Measurements from ENCODE around the gene CCDC188. TPM values are rescaled to one million over a fixed set of nuclear protein-coding genes. Genes with fewer than 3 reads are reported as not detected.

The CCDC188 gene
- total and polyA plus RNA-seq, 2 of the 8 experiments (the other 6 are each of a cell fraction or from before 2014, with no cell fraction given) = not detected

DNA sequence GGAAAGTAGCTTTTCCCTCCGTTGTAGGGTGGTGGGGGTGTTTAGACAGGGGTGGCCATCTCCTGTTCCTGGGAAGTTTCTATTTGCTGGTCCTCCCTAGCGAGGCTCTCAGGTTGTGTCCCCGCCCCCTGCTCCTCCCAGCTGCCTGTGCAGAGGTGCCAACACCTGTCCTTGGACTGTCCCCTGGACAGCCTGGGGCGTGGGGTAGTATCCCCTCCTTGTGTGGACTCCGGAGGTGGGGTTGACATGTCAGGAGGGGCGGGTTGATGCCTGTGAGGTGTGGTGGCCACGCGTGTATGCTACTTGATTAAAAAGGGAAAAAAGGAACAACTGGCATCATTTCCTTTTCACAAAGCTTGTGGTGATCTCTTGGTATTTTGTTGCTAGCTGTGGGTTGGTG, 49.2 kb downstream of the CCDC188 start (continued):
- TF ChIP-seq, protein P1, sequence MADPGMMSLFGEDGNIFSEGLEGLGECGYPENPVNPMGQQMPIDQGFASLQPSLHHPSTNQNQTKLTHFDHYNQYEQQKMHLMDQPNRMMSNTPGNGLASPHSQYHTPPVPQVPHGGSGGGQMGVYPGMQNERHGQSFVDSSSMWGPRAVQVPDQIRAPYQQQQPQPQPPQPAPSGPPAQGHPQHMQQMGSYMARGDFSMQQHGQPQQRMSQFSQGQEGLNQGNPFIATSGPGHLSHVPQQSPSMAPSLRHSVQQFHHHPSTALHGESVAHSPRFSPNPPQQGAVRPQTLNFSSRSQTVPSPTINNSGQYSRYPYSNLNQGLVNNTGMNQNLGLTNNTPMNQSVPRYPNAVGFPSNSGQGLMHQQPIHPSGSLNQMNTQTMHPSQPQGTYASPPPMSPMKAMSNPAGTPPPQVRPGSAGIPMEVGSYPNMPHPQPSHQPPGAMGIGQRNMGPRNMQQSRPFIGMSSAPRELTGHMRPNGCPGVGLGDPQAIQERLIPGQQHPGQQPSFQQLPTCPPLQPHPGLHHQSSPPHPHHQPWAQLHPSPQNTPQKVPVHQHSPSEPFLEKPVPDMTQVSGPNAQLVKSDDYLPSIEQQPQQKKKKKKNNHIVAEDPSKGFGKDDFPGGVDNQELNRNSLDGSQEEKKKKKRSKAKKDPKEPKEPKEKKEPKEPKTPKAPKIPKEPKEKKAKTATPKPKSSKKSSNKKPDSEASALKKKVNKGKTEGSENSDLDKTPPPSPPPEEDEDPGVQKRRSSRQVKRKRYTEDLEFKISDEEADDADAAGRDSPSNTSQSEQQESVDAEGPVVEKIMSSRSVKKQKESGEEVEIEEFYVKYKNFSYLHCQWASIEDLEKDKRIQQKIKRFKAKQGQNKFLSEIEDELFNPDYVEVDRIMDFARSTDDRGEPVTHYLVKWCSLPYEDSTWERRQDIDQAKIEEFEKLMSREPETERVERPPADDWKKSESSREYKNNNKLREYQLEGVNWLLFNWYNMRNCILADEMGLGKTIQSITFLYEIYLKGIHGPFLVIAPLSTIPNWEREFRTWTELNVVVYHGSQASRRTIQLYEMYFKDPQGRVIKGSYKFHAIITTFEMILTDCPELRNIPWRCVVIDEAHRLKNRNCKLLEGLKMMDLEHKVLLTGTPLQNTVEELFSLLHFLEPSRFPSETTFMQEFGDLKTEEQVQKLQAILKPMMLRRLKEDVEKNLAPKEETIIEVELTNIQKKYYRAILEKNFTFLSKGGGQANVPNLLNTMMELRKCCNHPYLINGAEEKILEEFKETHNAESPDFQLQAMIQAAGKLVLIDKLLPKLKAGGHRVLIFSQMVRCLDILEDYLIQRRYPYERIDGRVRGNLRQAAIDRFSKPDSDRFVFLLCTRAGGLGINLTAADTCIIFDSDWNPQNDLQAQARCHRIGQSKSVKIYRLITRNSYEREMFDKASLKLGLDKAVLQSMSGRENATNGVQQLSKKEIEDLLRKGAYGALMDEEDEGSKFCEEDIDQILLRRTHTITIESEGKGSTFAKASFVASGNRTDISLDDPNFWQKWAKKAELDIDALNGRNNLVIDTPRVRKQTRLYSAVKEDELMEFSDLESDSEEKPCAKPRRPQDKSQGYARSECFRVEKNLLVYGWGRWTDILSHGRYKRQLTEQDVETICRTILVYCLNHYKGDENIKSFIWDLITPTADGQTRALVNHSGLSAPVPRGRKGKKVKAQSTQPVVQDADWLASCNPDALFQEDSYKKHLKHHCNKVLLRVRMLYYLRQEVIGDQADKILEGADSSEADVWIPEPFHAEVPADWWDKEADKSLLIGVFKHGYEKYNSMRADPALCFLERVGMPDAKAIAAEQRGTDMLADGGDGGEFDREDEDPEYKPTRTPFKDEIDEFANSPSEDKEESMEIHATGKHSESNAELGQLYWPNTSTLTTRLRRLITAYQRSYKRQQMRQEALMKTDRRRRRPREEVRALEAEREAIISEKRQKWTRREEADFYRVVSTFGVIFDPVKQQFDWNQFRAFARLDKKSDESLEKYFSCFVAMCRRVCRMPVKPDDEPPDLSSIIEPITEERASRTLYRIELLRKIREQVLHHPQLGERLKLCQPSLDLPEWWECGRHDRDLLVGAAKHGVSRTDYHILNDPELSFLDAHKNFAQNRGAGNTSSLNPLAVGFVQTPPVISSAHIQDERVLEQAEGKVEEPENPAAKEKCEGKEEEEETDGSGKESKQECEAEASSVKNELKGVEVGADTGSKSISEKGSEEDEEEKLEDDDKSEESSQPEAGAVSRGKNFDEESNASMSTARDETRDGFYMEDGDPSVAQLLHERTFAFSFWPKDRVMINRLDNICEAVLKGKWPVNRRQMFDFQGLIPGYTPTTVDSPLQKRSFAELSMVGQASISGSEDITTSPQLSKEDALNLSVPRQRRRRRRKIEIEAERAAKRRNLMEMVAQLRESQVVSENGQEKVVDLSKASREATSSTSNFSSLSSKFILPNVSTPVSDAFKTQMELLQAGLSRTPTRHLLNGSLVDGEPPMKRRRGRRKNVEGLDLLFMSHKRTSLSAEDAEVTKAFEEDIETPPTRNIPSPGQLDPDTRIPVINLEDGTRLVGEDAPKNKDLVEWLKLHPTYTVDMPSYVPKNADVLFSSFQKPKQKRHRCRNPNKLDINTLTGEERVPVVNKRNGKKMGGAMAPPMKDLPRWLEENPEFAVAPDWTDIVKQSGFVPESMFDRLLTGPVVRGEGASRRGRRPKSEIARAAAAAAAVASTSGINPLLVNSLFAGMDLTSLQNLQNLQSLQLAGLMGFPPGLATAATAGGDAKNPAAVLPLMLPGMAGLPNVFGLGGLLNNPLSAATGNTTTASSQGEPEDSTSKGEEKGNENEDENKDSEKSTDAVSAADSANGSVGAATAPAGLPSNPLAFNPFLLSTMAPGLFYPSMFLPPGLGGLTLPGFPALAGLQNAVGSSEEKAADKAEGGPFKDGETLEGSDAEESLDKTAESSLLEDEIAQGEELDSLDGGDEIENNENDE (IDR thresholded peaks at IDR 0.05; ENCODE audit: insufficient replicate concordance, low read length) = no peak
